Esophagus muscularis mucosa (tissue), 3 donors: ENCODE data around the gene MYRIP.

Source experiments
- CTCF ChIP-seq, 3 experiments: fragments of 200-600 bp in 2 of 3; fragments of 450-650 bp in 1 of 3; sonication (generic) in 2 of 3; IDR thresholded peaks; one replicate each; pipeline ENCODE4 v1.5.1; 2017 to 2019; ENCODE audit warnings: antibody characterized with exemption in 3 of 3, mild to moderate bottlenecking in 2 of 3, moderate library complexity in 1 of 3
- EP300 ChIP-seq: sonication (generic); formaldehyde crosslinking; IDR thresholded peaks from one replicate; pipeline ENCODE4 v1.6.1; 2017; ENCODE audit warnings: antibody characterized with exemption

DNA sequence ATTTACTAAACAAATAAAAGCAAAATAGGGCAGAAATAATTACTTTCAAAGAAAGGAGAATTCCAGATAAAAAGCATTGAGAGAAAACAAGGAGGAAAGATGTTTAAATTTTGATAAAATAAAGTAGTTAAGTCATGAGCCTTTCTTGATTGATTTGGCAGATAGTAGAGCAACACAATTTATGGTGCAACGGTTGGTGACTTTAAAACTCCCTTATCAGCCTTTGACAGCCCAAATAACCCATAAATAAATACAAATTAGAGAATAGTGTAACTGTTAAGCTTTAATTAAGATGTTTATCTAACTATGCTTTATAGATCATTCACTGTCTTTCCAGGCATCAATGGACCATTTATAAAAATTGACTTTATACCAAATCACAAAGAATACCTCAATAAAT lies 446.1 kb downstream of the MYRIP start:
- no peak for TF ChIP-seq CTCF (IDR thresholded peaks at IDR 0.05)
- TF ChIP-seq EP300: no peak
